CD4-positive, alpha-beta T cell treated with Interleukin-17A for 4 hours (primary cell): ENCODE results near the gene ITPKB.
"Not testable (repeated sequence)": the region's sequence is repeated elsewhere in the genome, so short reads cannot be mapped to it uniquely, and the experiment has no call there.

Experiments
- DNase-seq: peaks from one replicate; pipeline ENCODE4 v3.0.0-alpha.2; 2020; ENCODE audit warnings: mixed read lengths

Gene ITPKB

DNA sequence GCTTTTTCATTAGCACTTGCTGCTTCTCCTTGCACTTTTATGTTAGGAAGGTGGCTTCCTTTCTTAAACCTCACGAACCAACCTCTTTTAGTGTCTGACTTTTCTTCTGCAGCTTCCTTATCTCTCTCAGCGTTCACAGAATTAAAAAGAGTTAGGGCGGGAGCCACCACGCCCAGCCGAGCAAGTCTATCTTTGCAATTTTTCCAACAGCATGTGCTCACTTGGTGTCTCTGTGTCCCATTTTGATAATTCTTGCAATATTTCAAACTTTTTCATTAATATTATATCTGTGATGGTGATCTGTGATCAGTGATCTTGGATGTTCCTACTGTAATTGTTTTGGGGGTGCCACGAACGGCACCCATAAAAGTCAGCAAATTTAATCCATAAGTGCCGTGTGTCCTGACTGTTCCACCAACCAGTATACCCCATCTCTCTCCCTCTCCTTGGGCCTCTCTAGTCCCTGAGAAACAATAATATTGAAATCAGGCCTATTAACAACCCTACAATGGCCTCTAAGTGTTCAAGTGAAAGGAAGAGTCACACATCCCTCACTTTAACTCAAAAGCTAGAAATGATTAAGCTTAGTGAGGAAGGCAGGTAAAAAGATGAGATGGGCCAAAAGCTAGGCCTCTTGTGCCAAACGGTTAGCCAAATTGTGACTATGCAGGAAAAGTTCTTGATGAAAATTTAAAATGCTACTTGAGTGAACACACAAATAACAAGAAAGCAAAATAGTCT, 15.9 kb upstream of the ITPKB start:
- no peak for DNase-seq

DNA sequence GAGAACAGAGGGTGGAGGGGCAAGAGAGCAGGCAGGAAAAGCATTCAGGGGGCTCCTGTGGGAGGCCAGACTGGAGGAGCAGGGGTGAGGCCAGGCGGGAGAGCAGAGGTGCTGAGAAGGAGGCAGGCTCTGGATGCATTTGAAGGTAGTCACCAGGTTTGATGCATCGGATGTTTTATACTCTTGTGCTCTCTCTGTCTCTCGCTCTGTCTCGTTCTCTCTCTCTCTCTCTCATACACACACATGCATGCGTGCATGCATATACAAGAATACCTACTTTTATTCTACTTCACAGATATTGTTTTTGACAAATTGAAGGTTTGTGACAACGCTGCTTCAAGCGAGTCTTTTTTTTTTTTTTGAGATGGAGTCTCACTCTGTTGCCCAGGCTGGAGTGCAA, 15.0 kb upstream of the ITPKB start:
- DNase-seq, result no peak

DNA sequence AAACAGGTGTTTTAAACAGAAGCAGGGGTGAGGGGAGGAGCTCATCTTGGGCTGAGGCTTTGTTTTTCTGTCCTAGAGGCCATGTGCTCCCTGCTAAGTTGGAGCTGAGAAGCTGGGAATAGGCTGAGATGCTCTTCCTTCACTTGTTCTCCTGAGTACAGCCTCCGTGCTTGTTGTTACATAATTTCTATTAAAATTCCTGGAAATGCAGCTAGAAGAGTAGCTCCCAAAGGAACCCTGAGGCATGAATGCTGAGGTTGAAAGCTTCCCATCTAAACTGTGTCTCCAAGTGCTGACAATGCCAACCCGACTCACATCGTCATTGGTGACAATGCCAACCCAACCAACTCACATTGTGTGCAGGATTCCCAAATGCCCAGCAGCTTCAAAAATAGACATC, 12.6 kb upstream of the ITPKB start:
- no peak for DNase-seq

DNA sequence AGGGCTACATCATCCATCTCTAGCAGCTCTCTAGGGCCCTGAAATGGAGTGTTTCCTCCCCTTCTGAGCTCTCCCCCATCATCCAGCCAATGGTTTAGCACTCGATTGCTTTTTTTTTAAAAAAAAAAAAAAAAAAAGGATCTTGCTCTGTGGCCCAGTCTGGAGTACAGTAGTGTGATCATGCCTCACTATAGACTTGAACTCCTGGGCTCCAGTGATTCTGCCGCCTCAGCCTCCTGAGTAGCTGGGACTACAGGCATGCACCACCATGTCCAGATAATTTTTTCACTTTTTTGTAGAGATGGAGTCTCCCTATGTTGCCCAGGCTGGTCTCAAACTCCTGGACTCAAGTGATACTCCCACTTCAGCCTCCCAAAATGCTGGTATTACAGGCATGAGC, 12.1 kb upstream of the ITPKB start:
- DNase-seq, result no peak

DNA sequence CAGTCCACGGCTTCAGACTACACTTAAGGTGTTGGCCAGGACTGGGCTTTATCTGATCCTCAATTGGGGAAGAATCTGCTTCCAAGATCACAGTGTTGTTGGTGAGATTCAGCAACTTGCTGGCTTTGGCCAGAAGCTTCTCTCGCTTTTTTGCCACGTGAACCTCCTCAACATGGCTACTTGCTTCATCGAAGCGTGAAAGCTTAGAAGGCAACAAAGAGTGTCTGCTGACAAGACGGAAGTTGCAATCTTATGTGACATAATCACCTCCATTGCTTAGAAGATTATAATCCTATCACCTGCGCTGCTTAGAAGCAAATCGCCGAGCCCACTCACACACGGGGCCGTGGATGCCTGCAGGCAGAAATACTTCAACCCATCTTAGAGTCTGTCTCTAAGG, 10.4 kb upstream of the ITPKB start:
- DNase-seq, result no peak

DNA sequence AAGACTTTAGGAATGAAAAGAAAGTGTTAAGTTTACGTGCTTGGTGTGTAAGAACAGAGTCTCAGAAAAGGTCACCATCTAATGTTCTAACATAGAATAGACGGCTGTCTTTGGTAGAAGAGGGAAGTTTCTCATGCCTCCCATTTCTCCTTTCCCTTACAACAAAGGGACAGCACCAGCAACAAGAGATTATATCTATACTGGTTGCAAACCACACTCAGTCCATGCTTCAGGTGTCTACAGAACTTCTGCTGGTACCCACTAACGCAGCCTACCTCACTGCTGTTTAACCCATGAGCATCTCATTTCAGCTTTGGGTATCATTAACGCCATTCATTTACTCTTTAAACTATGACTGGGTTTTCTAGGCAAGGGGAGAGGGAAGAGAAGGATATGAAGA, 9.2 kb upstream of the ITPKB start:
- DNase-seq, result no peak

DNA sequence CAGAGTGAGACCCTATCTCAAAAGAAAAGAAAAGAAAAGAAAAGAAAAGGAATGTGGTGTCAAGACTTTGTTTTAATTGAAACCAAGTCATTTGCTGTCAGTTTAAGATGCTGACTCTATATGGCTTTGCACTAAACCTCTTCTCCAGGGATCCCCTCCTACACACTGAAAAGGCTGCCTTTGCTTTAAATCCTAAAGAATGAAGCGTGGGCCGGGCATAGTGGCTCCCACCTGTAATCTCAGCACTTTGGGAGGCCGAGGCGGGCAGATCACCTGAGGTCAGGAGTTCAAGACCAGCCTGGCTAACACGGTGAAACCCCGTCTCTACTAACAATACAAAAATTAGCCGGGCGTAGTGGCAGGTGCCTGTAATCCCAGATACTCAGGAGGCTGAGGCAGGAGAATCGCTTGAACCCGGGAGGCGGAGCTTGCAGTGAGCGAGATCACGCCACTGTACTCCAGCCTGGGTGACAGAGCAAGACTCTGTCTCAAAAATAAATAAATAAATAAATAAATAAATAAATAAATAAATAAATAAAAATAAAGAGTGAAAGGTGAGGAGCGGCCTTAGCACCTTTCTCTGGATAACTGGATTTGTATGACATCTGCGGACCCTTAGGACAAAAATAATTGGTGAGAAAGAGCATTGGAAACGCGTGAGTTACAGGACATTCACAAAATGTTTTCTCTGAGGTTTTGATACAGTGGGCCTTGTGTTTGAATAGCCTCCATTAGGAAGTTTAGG, 8.6 kb upstream of the ITPKB start:
- DNase-seq, result not testable (repeated sequence)

DNA sequence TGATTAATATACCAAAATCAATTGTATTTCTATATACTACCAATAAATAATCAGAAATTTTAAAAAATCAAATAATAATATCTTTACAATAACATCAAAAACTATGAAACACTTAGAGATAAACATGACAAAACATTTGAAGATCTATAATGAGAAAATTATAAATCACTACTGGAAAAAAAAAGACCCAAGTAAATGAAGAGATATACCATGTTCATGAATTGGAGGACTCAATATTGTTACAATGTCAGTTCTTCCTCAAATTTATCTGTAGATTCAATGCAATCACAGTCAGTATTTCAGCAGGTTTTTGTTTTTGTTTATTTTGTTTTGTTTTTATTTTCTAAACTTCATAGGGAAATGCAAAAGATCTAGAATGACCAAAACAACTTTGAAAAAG, 4.2 kb upstream of the ITPKB start:
- DNase-seq, result no peak

DNA sequence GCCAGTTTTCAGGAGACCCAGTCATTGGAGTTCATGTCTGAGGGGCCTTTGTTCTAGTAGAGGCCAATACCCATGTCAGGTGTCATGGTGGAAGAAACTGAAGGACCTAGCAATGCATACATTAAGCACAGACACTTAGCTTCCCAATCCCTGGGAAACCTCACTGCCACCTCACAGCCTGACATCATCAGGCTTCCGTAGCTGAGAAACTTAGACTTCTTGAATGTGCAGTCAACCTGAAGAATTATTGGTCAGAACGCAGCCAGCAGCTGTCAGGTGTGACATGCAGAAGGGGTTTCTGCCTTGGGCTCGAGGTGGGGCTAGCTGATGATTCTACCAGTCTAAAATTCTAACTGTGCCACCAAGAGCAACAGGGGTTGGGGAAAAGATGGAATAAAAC, 1.9 kb upstream of the ITPKB start:
- no peak for DNase-seq

DNA sequence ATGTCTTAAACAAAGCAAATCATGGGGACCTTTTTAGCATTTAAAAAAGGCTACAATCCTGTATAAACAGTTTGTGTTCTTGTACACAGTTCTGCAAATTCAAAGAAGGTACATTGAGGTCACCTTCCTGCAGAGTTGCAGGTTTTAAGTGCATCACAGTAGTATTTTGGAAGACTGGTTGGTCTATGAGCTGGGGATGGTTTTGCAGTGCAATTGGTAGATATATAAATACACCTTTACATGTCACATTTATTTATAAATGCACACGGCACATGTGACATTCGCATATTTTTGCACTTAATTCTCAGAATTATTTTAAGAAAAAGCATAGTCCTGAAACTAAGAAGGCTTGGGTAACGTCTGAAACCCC, 599 bp upstream of the ITPKB start:
- DNase-seq, result no peak

DNA sequence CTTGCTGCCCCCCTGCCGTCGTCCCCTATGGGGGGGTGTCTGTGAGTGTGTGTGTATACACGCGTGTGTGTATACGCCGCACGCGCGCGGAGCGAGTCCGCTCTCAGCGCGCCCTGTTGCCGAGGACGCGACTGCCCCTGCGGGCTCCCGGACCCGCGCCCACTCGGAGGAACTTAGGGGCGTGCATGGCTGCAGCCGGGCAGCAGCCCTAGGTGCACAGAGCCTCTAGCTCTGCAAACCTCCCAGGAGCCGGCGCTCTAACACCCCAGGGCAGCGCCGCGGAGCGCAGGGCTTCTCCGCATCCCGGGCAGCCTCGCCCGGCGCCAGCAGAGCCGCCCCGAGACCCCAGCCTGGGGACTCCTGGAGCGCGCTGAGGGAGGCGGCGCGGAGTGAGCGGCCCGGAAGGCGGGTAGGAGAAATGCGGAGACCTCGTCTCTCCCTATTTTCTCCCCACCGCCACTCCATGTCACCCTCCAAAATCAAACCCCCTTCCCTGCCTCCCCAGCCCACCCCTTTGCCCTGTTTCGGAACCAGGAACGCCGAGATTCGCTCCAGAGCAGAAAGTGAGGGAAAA, 574 bp downstream of the ITPKB start:
- DNase-seq, result peak; percentile 59

DNA sequence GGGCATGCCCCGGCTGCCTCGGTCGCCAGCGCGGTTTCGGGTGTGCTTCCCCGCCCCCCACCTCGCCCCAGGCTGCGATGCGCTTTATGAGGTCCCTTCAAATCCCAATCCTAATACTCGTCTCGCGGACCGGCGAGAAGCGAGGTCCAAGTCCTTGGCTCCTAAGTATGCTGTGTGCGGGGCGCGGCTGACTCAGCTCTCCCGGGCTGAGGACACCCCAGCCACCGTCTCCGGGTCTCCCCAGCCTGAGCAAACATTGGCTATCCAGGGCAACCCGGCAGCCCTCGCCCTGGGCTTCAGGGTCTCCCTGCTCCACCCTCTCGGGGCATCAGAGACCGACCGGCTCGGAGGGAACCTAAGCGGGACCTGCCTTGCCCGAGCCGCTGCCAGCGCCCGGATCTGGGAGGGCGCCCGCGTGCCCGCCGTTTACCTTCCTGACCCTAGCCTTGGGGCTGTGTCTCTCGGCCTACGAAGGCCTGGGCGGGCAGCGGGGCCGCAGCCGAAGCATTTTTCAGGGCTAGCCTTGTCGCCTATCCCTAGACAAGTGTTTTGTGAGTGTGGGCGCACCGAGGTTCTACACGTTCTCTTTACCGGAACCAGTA, 1.2 kb downstream of the ITPKB start:
- peak; percentile 64 for DNase-seq

DNA sequence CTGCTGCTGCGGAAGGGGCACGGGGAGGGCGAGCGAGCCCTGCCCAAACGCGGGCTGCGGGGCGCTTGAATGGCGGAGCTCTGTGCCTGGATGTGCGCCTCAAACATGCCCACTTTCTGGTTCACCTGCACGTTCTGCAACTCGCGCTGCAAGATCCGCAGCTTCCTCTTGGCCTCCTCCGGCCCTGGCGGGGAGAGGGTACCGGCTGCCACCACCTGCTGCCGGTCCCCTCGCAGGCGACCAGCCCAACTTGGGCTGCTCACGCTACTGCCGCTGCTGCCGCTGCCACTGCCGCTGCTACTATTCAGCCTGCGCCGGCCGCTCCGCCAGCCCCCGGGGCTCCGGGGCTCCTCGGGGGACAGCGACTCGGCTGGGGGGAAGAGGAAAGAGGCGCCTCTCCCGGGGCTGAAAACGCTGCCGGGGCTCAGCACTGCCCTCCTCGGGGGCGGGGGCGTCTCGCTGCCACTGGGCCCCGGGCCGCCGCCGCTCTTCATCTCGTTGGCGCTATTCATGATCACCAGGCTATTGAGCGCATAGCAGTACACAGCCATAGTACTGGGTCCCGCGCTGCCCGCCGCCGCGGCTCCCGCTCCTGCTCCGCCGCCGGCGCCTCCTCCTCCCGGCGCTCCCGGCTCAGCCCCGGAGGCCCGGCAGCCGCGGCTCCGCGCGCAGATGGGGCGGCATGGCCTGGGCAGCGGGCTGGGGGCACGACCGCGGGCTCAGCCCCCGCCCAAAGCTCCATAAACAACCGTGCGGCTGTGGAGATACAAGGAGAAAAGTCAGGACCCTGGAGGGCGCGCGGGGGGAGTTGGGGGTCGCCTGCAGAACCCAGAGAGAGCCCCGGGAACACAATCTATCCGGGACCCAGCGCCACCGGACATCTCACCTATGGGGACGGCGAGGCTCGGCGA, 1.9 kb downstream of the ITPKB start:
- DNase-seq, result peak; percentile 70

DNA sequence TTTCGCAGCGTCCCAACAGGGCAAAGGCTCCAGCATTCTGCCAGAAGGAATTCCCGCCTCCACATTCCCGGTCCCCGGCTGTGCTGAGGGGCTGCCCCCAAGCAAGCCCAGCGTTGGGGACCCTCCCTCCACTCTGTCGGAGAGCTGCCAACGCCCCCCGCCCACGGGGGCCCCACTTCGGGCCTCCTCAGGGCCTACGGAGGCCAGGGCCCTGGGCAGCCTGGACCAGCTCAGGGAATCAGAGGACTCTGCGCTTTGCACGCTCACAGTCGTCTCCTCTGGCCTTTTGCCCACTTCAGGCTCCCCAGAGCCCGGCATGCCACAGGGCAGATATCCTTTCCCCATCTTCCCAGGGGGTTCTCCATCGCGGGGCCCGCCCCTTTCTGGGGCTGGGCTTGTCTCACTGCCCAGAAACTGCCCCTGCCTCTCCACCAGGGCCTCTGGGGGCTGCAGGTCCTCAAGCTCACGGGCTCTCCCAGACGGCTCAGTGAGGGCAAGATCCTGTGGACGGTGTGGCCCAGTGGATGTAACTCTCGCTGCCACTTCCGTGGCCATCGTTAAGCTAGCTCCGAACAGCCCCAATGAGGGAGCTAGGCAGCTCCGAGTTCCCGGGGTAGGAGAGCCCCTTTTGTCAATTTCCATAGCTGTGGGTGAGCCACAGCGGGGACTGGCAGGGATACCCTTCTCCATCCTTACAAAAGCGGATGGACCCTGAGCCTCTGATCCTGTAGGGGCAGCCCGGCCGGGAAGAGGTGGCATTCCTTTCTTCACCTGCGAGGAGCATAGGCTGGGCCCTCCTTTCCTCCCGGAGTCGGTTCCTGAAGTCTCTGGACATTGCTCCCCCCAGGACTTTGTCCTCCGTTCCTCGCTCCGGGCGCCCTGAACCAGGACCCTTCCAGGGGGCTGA, 2.8 kb downstream of the ITPKB start:
- DNase-seq, result peak; percentile 49

DNA sequence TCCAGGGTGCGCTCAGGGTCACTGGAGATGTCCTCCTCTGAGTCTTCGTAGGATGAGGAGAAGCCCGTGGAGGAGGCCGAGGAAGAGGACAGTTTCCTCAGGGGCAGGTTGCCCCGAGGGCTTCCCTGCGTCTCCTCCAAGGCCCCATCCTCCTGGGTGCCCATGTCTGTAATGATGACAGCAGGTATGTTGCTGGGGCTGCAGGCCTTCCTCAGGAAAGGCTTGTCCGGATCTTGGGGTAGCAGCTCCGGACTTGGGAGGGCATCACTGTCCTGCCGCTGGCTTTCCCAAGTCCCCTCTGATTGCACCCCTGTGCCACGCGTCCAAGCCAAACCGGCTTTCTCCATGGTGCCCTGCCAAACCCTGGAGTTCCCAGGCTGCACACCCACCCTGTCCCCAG, 3.5 kb downstream of the ITPKB start:
- peak; percentile 25 for DNase-seq

DNA sequence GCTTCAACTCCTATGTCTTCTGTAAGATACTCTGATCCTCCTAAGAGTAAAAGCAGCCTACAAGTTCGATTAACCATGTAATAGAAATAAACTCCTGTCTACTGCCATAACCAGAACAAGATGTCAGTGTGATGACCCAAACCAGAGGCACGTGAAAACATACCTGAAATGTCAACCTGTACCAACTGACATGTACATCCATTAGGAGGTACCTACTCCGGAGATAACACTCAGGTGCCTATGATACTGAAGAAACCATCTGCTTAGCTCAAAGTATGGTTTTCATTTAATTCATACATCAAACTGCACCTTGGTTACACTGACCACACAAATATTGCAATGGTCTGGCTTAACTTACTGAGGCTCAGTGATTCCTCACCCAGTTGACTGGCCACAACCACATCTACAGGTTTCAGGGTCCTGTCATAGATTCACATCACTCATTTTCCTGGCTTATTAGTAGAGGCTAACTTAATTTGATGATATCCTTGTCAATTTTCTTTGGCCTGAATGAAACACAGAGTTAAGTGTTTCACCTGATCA, 4.4 kb downstream of the ITPKB start:
- DNase-seq, result no peak

DNA sequence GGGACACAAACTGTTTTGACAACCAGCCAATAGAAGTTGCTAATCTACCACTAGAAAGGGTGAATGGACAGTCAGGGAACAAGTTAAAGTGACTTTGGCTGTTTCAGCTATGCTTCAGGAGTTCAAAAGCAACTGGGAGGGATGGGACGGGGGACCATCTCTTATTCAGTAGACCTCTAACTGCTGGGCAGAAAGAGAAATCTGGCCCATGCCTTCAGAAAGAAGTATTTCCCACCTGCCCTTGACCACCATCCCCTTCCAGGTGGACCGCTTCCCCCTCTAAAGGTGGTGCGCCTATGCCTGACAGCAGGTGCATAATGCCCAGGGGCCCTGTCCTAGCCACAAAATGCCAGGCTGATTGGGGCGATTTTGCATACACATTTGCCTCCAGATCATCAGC, 5.2 kb downstream of the ITPKB start:
- DNase-seq, result no peak

DNA sequence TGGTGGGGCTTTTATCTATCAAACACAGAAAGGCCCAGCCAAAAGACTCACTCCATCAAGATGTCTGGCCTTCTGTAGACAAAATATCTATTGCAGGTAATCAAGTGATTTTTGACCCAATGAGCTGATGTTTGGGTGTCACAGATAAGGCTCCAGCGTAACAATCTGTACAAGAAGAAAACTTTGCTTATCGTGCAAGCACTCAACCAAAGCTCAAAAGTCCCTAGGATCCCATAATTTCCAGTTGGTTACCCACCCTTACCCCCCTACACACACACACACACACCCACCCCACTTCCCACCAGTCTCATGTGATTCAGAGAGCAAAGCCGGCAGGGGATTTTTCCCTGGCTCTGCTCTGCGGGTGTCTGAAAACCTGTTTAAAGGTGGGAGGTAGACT, 5.8 kb downstream of the ITPKB start:
- no peak for DNase-seq

DNA sequence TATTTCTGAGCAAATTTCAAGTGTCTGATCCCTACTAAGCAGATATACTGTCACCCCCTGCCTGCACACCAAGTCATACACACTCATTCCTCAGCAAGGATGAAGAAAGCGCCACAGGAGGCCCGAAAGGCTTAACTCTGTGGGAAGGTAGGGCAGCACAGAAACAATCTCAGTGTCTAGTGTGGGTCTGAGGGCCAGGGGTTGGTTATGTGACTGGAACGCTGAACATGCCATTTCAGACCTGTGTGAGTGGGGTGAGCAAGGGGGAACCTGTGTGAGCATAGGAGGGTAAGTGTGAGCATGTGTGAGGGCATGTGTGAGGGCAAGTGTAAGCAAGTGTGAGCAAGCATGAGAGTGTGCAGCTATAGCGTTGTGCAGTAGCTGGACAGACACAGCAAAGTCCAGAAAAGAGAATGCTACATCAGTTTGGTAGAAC, 6.2 kb downstream of the ITPKB start:
- DNase-seq, result peak; percentile 49

DNA sequence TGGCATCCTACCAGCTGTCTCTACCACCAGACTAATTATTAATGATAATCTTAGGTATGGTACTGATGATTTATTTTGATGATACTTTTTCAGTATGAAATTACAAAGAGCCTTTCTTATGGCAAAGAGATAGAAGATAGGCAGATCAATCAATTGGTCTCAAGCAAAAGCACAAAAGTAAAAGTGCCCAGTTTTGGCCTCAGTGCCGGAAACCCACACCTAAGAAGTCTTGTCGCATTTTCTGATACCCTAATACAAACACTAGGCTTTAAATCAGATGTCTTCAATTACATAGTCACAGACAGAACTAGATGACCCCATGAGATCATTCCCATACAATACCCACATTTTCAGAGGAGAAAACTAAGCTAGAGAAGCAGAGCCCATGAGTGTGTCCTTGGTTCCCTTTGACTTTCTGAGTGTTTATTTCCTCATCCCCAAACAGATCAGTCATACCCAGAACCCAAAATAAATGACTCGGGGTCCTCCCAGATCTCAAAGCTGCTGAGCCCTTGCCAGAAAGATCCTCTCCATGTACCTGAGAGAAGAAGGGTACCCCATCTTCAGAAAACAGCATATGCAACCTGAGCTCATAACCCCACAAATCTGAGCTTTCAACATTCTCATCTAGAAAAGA, 7.7 kb downstream of the ITPKB start:
- DNase-seq, result no peak

DNA sequence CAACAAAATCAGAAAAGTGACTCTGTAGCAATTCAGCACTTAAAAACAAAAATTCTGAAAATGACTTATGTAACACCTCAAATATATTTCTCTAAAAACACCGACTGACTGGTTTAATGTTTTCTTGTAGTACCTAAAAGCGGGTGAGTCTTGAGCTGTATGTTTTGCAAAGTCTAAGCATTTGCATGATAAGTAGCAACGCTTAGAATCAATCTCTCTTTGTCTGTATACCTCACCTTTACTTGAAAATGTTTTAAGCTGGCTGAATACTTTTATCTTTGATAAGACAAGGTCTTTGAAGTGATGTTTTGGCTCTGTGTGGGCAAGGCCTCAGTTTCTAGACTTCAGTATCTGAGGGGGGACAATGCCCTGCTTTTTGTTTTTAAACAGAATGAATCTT, 8.2 kb downstream of the ITPKB start:
- no peak for DNase-seq
